Ovary (tissue), 9 donors: Measurements from ENCODE around the gene ZP3. TPM values are rescaled to one million over a fixed set of nuclear protein-coding genes. Genes with fewer than 3 reads are reported as not detected.
"Not testable (repeated sequence)": the region's sequence is repeated elsewhere in the genome, so short reads cannot be mapped to it uniquely, and the experiment has no call there.

Experiments
- DNase-seq, 5 donors: peaks; one replicate each; pipeline ENCODE4 v3.0.0-alpha.2; 2019 to 2020
- H3K27ac ChIP-seq, 2 donors: fragments of 200-600 bp; one replicate each; pipeline versions ENCODE4 v1.5.1 to v1.8.0; 2019 to 2022
- H3K27me3 ChIP-seq: fragments of 200-600 bp; one replicate; pipeline ENCODE4 v1.8.0; 2022
- H3K36me3 ChIP-seq: fragments of 200-600 bp; sonication (generic); one replicate; pipeline ENCODE4 v1.5.1; 2019
- H3K4me1 ChIP-seq: one replicate; pipeline ENCODE4 v1.8.1; 2013; ENCODE audit warnings: mild to moderate bottlenecking, moderate library complexity; ENCODE audit not compliant: insufficient read depth
- H3K4me3 ChIP-seq: fragments of 200-600 bp; sonication (generic); one replicate; pipeline ENCODE4 v1.5.1; 2017
- H3K9me3 ChIP-seq, 2 donors: fragments of 200-600 bp in 1 of 2; sonication (generic) in 1 of 2; one replicate each; pipeline versions ENCODE4 v1.5.1 to v1.8.1; 2013 to 2019; ENCODE audit warnings: mild to moderate bottlenecking in 1 of 2, moderate library complexity in 1 of 2
- EP300 ChIP-seq: sonication (generic); formaldehyde crosslinking; IDR thresholded peaks from one replicate; pipeline ENCODE4 v1.6.1; 2017; ENCODE audit warnings: antibody characterized with exemption
- POLR2A ChIP-seq: fragments of 450-650 bp; IDR thresholded peaks from one replicate; pipeline ENCODE4 v1.6.1; 2017; ENCODE audit warnings: antibody characterized with exemption, mild to moderate bottlenecking, moderate library complexity
- WGBS, 3 donors: extraction: QIAGEN DNeasy Blood & Tissue Kit in 1 of 3; methylation state at CpG; one replicate each; pipeline versions ENCODE4 v1.1.5 to v1.1.7; 2013 to 2017; 5-methylcytosine and 5-hydroxymethylcytosine counted together
- intact Hi-C, 4 donors: fragments of 100-400 bp; cut with DNase I; formaldehyde crosslinking; loops; one replicate each; pipeline versions ENCODE4 v1.11.0 to v1.15.1; 2022 to 2023
- polyA plus RNA-seq, 2 donors: library from polyadenylated mRNA; stranded (reverse); fragments of 200-250 nt in 1 of 2; fragments of 350-450 nt in 1 of 2; fragmentation: Illumina TruSeq in 1 of 2; extraction: RNeasy Lipid Tissue Mini Kit (QIAGEN cat#74804) in 1 of 2; gene quantifications; one replicate each; pipeline ENCODE4 v1.2.3, GENCODE V29; 2013 to 2014
- total RNA-seq, 7 donors: library from RNA; depleted of rRNA in 2 of 7; stranded (reverse); fragments of >200 nt in 2 of 7; fragmentation: NEBNext Ultra II Directional in 3 of 7; extraction: Animal tissue kit (Norgen Biotek cat#: 25700) in 3 of 7; gene quantifications; one replicate each; pipeline versions ENCODE4 v1.1.0 to v1.2.4, GENCODE V29; 2016 to 2023
- TF ChIP-seq, protein P1 (sequence below), 3 donors: fragments of 450-650 bp in 2 of 3; fragments of 200-600 bp in 1 of 3; IDR thresholded peaks; one replicate each; pipeline versions ENCODE4 v1.5.1 to v1.8.0; 2016 to 2022; ENCODE audit warnings: antibody characterized with exemption in 3 of 3, mild to moderate bottlenecking in 1 of 3
- donor health status: DM: no; HTN: no; CAD: no; lungs with moderate emphysema.
- donor health status: DM: no; HTN: no; CAD: no.
- donor health status: Bipolar disorder and iron deficiency.
- donor health status: DM: yes; HTN: yes; CAD: no.
- donor health status: DM: no; HTN: no; CAD: no.
- donor health status: DM: yes; HTN: yes; CAD: no.

The ZP3 gene
- total and polyA plus RNA-seq, 9 donors, result 0.73 to 22.0 (median 5.3) TPM

DNA sequence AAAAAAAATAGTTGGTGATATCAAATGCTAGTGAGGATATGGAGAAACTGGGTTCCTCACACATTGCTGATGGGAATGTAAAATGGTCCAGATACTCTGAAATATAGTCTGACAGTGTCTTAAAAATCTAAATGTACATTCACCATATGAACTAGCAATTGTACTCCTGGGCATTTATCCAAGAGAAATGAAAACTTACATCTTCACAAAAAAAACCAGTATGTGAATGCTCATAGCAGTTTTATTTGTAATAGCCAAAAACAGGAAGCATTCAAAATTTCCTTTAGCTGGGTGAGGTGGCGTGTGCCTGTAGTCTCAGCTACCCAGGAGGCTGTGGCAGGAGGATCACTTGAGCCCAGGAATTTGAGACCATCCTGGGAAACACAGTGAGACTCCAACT is 13.1 kb upstream of the ZP3 start:
- H3K27me3 ChIP-seq, result no peaks in the 10 kb centered on the region
- no peaks in the 10 kb centered on the region for H3K9me3 ChIP-seq
- H3K4me1 ChIP-seq, result no peaks in the 10 kb centered on the region
- TF ChIP-seq, protein P1, sequence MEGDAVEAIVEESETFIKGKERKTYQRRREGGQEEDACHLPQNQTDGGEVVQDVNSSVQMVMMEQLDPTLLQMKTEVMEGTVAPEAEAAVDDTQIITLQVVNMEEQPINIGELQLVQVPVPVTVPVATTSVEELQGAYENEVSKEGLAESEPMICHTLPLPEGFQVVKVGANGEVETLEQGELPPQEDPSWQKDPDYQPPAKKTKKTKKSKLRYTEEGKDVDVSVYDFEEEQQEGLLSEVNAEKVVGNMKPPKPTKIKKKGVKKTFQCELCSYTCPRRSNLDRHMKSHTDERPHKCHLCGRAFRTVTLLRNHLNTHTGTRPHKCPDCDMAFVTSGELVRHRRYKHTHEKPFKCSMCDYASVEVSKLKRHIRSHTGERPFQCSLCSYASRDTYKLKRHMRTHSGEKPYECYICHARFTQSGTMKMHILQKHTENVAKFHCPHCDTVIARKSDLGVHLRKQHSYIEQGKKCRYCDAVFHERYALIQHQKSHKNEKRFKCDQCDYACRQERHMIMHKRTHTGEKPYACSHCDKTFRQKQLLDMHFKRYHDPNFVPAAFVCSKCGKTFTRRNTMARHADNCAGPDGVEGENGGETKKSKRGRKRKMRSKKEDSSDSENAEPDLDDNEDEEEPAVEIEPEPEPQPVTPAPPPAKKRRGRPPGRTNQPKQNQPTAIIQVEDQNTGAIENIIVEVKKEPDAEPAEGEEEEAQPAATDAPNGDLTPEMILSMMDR (IDR thresholded peaks at IDR 0.05), result no peak
- TF ChIP-seq EP300 (no peak), POLR2A (no peak)
- no peak overlapping the region for H3K27ac ChIP-seq
- 85 to 93% (median 89%) methylated on average over 1 of the region's 1 CpG for WGBS, 3 donors
- no peak overlapping the region for H3K4me3 ChIP-seq
- intact Hi-C loops, result loop anchor here in 1 of 4 donors (10.0 kb wide), 1 partner anchor 57 kb away; the partner anchor contains the start of gene YWHAG
- no peaks in the 10 kb centered on the region for H3K36me3 ChIP-seq
- no peak for DNase-seq

DNA sequence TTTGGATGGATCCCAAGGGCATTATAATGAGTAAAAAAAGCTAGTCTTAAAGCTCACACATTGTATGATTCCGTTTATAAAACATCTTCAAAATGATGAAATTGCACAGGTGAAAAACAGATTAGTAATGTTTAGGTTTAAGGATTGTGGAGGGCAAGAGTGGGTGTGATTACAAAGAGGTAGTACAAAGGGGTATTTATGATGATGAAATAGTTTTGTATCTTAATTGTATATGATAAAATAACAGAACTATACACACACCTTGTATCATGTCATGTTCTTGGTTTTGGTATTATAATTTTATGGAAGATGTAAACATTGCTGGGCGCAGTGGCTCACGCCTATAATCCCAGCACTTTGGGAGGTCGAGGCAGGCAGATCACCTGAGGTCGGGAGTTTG is 12.5 kb upstream of the ZP3 start:
- no peak overlapping the region for H3K4me3 ChIP-seq
- H3K9me3 ChIP-seq, result no peaks in the 10 kb centered on the region
- no peaks in the 10 kb centered on the region for H3K4me1 ChIP-seq
- H3K36me3 ChIP-seq, result no peaks in the 10 kb centered on the region
- no peak for DNase-seq
- WGBS, 3 donors, result 65 to 81% (median 80%) methylated on average over 5 of the region's 5 CpGs
- TF ChIP-seq EP300 (no peak), POLR2A (no peak)
- TF ChIP-seq, protein P1 (IDR thresholded peaks at IDR 0.05), result no peak
- H3K27me3 ChIP-seq, result no peaks in the 10 kb centered on the region
- intact Hi-C loops, result loop anchor here in 1 of 4 donors (10.0 kb wide), 1 partner anchor 57 kb away; the partner anchor contains the start of gene YWHAG
- no peak overlapping the region for H3K27ac ChIP-seq

DNA sequence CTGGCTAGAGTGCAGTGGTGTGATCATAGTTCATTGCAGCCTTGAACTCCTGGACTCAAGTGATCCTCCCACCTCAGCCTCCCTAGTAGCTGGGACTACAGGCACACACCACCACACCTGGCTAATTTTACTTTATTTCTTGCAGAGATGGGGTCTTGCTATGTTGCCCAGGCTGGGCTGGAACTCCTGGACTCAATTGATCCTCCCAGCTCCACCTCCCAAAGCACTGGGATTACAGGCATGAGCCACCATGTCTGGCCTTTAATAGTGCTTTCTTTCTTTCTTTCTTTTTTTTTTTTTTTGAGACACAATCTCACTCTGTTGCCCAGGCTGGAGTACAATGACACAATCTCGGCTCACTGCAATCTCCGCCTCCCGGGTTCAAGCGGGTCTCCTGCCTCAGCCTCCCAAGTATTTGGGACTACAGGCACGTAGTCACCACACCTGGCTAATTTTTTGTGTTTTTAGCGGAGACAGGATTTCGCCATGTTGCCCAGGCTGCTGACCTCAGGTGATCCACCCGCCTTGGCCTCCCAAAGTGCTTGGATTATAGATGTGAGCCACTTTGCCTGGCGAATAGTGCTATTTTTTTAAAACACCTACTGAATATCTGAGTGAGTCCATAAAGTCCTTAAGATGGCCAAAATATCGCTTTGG is 7.0 kb upstream of the ZP3 start:
- not testable (repeated sequence) for H3K9me3 ChIP-seq, H3K4me3 ChIP-seq, H3K27ac ChIP-seq, H3K27me3 ChIP-seq, DNase-seq, H3K4me1 ChIP-seq, H3K36me3 ChIP-seq
- intact Hi-C loops, result loop anchor here in 1 of 4 donors (10.0 kb wide), 1 partner anchor 63 kb away; the partner anchor contains the start of gene YWHAG
- WGBS, 3 donors, result 94 to 96% (median 95%) methylated on average over 10 of the region's 10 CpGs

DNA sequence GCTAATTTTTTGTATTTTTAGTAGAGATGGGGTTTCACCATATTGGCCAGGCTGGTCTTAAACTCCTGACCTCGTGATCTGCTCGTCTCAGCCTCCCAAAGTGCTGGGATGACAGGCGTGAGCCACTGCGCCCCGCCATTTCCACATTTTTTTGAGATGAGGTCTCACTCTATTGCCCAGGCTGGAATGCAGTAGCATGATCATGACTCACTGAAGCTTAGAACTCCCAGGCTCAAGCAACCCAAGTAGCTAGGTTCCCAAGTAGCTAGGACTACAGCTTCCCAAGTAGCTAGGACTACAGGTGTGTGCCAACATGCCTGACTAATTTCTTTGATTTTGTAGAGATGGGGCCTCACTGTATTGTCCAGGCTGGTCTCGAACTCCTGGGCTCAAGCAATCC is 3.7 kb upstream of the ZP3 start:
- H3K9me3 ChIP-seq, H3K4me3 ChIP-seq, H3K36me3 ChIP-seq, intact Hi-C loops, H3K27ac ChIP-seq, DNase-seq, H3K4me1 ChIP-seq, H3K27me3 ChIP-seq: not testable (repeated sequence)
- WGBS, 3 donors, result 84 to 90% (median 86%) methylated on average over 6 of the region's 6 CpGs

DNA sequence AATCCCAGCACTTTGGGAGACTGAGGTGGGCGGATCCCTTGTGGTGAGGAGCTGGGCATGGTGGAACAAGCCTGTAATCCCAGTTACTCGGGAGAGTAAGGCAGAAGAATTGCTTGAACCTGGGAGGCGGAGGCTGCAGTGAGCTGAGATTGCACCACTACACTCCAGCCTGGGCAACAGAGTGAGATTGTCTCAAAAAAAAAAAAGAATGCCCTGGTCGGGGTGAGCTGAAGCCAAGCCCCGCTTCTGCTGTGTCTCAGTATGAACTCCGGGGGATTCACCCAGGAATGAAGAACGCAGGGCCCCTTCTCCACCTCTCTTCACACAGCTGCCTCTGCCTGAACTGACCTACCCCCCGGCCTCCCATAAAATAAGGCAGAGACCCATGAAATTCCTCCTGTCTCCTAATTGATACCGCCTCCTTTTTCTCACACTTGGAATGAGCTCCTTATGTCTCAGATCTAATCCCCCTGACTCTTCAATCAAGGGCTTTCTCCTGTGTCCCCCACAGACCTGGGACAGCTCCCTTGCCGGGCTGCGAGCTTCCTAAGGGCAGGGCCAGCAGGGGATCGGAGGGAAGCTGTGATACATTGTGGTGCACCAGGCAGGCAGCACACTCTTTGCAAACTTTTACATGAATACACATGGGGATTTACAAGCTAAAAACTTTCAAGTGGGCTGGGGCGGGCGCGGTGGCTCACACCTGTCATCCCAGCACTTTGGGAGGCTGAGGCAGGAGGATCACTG is 911 bp upstream of the ZP3 start:
- H3K4me3 ChIP-seq, result no peak overlapping the region
- TF ChIP-seq EP300 (no peak), POLR2A (no peak)
- TF ChIP-seq, protein P1 (IDR thresholded peaks at IDR 0.05), result no peak
- no peak overlapping the region for H3K27ac ChIP-seq
- H3K27me3 ChIP-seq, result no peaks in the 10 kb centered on the region
- H3K4me1 ChIP-seq, result no peaks in the 10 kb centered on the region
- DNase-seq, result no peak
- no peaks in the 10 kb centered on the region for H3K36me3 ChIP-seq
- no peaks in the 10 kb centered on the region for H3K9me3 ChIP-seq
- intact Hi-C loops, result no loop called here
- 32 to 40% (median 36%) methylated on average over 15 of the region's 15 CpGs for WGBS, 3 donors
